Upper lobe of left lung (tissue), 6 donors: Measurements from ENCODE around the gene GALNT2. TPM values are rescaled to one million over a fixed set of nuclear protein-coding genes. Genes with fewer than 3 reads are reported as not detected.

ENCODE experiments used
- ATAC-seq, 2 donors: fragments of 200-7000 bp; cut with Tn5 transposase; one replicate each; pipeline ENCODE4 v1.9.1; 2022; ENCODE audit warnings: mild to moderate bottlenecking in 2 of 2, moderate library complexity in 2 of 2; ENCODE audit not compliant: low FRiP score in 2 of 2
- DNase-seq, 2 donors: peaks; one replicate each; pipeline ENCODE4 v3.0.0-alpha.2; 2019 to 2020
- H3K27ac ChIP-seq, 4 donors: fragments of 200-600 bp; sonication (generic); one replicate each; pipeline ENCODE4 v1.5.1; 2016 to 2019
- H3K27me3 ChIP-seq, 4 donors: fragments of 200-600 bp; sonication (generic); one replicate each; pipeline ENCODE4 v1.5.1; 2017 to 2019
- H3K36me3 ChIP-seq, 4 donors: fragments of 200-600 bp; sonication (generic); one replicate each; pipeline ENCODE4 v1.5.1; 2016 to 2019
- H3K4me1 ChIP-seq, 4 donors: fragments of 200-600 bp; sonication (generic); one replicate each; pipeline ENCODE4 v1.5.1; 2018 to 2019
- H3K4me3 ChIP-seq, 4 donors: fragments of 200-600 bp; sonication (generic); one replicate each; pipeline ENCODE4 v1.5.1; 2017 to 2019; ENCODE audit warnings: mild to moderate bottlenecking in 2 of 4, moderate library complexity in 1 of 4
- H3K9me3 ChIP-seq, 4 donors: fragments of 200-600 bp; sonication (generic); one replicate each; pipeline ENCODE4 v1.5.1; 2018 to 2019
- CTCF ChIP-seq, 6 experiments: fragments of 450-650 bp in 4 of 6; fragments of 200-600 bp in 2 of 6; sonication (generic) in 2 of 6; IDR thresholded peaks; one replicate each; pipeline ENCODE4 v1.5.1; 2016 to 2019; ENCODE audit warnings: antibody characterized with exemption in 6 of 6
- EP300 ChIP-seq, 4 donors: sonication (generic); formaldehyde crosslinking; IDR thresholded peaks; one replicate each; pipeline ENCODE4 v1.5.1; 2017; ENCODE audit warnings: antibody characterized with exemption in 4 of 4, control low read depth in 2 of 4
- POLR2A ChIP-seq, 4 donors: fragments of 450-650 bp; IDR thresholded peaks; one replicate each; pipeline ENCODE4 v1.5.1; 2016 to 2017; ENCODE audit warnings: antibody characterized with exemption in 4 of 4, mild to moderate bottlenecking in 2 of 4
- POLR2AphosphoS5 ChIP-seq, 2 donors: sonication (generic); formaldehyde crosslinking; IDR thresholded peaks; one replicate each; pipeline ENCODE4 v1.5.1; 2017; ENCODE audit warnings: antibody characterized with exemption in 2 of 2
- WGBS, 2 donors: methylation state at CpG; one replicate each; pipeline ENCODE4 v1.1.5; 2017 to 2018; 5-methylcytosine and 5-hydroxymethylcytosine counted together
- total RNA-seq, 6 donors: library from RNA; depleted of rRNA in 4 of 6; stranded (reverse); fragments of >200 nt in 4 of 6; gene quantifications; one replicate each; pipeline versions ENCODE4 v1.1.0 to v1.2.1, GENCODE V29; 2016 to 2021
- donor health status: DM: no; HTN: no; CAD: no; lungs with moderate emphysema.
- donor health status: DM: no; HTN: yes; CAD: no; lungs with severe emphysema.

GALNT2 gene
- total RNA-seq, 6 donors from 2014 or later: 51.3 to 62.3 (median 56.2) TPM

DNA sequence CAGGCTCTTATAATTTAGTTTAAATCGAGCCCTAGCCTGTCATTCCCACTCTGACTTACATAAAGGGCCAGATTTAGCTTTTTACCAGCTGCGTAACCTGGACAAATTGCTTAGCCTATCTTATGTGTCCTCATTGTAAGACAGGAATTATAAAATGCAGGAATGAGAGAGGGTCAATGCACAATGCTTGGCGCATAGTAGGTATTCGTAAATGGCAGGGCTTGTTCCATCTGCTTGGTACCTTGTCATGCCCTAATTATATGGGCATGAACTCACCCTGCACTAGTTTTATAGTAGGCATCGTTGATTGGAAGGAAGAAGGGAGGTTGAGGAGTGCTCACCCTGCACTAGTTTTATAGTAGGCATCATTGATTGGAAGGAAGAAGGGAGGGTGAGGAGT, 108.8 kb downstream of the GALNT2 start:
- H3K9me3 ChIP-seq: no peaks in the 10 kb centered on the region
- no peak for TF ChIP-seq CTCF (IDR thresholded peaks at IDR 0.05)
- TF ChIP-seq POLR2AphosphoS5 (IDR thresholded peaks at IDR 0.05): no peak
- TF ChIP-seq POLR2A (IDR thresholded peaks at IDR 0.05): no peak
- no peak for TF ChIP-seq EP300 (IDR thresholded peaks at IDR 0.05)
- ATAC-seq (no peak), DNase-seq (no peak)
- H3K4me1 ChIP-seq: peaks cover 0 to 5% (median 0%) of the 10 kb centered on the region in 4 donors
- H3K4me3 ChIP-seq: no peak overlapping the region
- no peaks in the 10 kb centered on the region for H3K27me3 ChIP-seq
- no peak overlapping the region for H3K27ac ChIP-seq
- peaks cover 0 to 8% (median 3%) of the 10 kb centered on the region in 4 donors for H3K36me3 ChIP-seq
- 76 to 96% methylated on average over 5 of the region's 5 CpGs for WGBS, 2 donors

GRCh38 chr1:230176326-230176725, 109.3 kb downstream of the GALNT2 start:
- WGBS, 2 donors: 85 to 88% methylated on average over 4 of the region's 4 CpGs
- TF ChIP-seq POLR2AphosphoS5 (IDR thresholded peaks at IDR 0.05) (no peak), CTCF (IDR thresholded peaks at IDR 0.05) (no peak), EP300 (IDR thresholded peaks at IDR 0.05) (no peak), POLR2A (IDR thresholded peaks at IDR 0.05) (no peak)
- DNase-seq (no peak), ATAC-seq (no peak)
- H3K27ac ChIP-seq: no peak overlapping the region
- H3K9me3 ChIP-seq: no peaks in the 10 kb centered on the region
- peaks cover 0 to 5% (median 0%) of the 10 kb centered on the region in 4 donors for H3K4me1 ChIP-seq
- no peak overlapping the region for H3K4me3 ChIP-seq
- H3K27me3 ChIP-seq: no peaks in the 10 kb centered on the region
- peaks cover 0 to 8% (median 3%) of the 10 kb centered on the region in 4 donors for H3K36me3 ChIP-seq

DNA sequence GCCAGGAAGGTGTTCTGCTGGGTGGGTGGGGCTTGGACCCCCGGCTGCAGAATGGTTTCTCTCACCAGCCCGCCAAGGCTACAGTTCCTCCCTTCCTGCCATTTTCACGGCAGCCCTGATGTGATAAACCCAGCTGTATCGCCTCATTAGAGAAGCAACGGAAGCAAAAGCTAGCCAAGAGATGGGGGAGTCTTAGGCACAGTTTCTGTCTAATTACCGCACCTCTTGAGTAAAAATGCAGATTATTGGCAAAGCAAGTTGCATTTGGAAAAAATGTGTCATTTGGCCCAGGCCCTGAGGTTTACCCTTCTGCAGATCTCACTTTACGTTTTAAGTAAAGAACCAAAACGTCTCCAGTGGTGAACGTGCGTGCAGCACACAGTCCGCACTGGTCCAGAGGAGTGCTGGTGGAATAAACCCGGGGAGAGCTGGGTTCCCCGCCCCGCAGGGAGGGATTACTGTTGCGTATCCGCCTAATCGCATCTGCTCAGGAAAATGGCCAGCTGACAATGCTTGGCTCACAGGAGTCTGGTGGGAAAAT, 109.9 kb downstream of the GALNT2 start:
- WGBS, 2 donors: 62 to 72% methylated on average over 15 to 17 of the region's 17 CpGs
- H3K27ac ChIP-seq: no peak overlapping the region
- H3K9me3 ChIP-seq: no peaks in the 10 kb centered on the region
- peak in 1 of 2 donors; percentile 92 for ATAC-seq
- H3K4me3 ChIP-seq: peak overlapping the region in 1 of 4 donors; percentile 9
- no peaks in the 10 kb centered on the region for H3K27me3 ChIP-seq
- TF ChIP-seq POLR2A (IDR thresholded peaks at IDR 0.05) (no peak), POLR2AphosphoS5 (IDR thresholded peaks at IDR 0.05) (no peak), EP300 (IDR thresholded peaks at IDR 0.05) (no peak), CTCF (IDR thresholded peaks at IDR 0.05) (no peak)
- H3K36me3 ChIP-seq: peaks cover 0 to 8% (median 3%) of the 10 kb centered on the region in 4 donors
- H3K4me1 ChIP-seq: peaks cover 0 to 5% (median 0%) of the 10 kb centered on the region in 4 donors
- no peak for DNase-seq

DNA sequence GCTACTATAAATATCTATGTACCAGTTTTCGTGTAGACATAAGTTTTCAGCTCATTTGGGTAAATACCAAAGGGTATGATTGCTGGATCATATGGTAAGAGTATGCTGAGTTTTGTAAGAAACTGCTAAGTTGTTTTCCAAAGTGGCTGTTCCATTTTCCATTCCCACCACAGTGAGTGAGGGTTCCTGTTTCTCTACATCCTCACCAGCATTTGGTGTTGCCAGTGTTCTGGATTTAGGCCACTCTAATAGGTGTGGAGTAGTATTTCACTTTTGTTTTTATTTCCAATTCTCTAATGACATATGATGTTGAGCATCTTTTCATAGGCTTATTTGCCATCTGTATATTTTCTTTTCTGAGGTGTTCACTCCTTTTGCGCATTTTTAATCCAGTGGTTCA, 112.2 kb downstream of the GALNT2 start:
- no peak for DNase-seq
- no peaks in the 10 kb centered on the region for H3K9me3 ChIP-seq
- no peak for TF ChIP-seq POLR2A (IDR thresholded peaks at IDR 0.05)
- no peak for TF ChIP-seq CTCF (IDR thresholded peaks at IDR 0.05)
- no peak for TF ChIP-seq POLR2AphosphoS5 (IDR thresholded peaks at IDR 0.05)
- TF ChIP-seq EP300 (IDR thresholded peaks at IDR 0.05): no peak
- no peak for ATAC-seq
- 79 to 92% methylated on average over 2 of the region's 2 CpGs for WGBS, 2 donors
- H3K27ac ChIP-seq: no peak overlapping the region
- H3K4me3 ChIP-seq: no peak overlapping the region
- peaks cover 0 to 8% (median 3%) of the 10 kb centered on the region in 4 donors for H3K36me3 ChIP-seq
- H3K4me1 ChIP-seq: peaks cover 0 to 6% (median 0%) of the 10 kb centered on the region in 4 donors
- H3K27me3 ChIP-seq: no peaks in the 10 kb centered on the region
